Activated T-cell treated with anti-CD3 and anti-CD28 coated beads, Interleukin-2, amount 50 U/mL, for 1 hour (primary cell): ENCODE results near the gene UVRAG.
"Not testable (repeated sequence)": the region's sequence is repeated elsewhere in the genome, so short reads cannot be mapped to it uniquely, and the experiment has no call there.

Experiments used
- DNase-seq: peaks from one replicate; pipeline ENCODE4 v3.0.0-alpha.2; 2020

Gene UVRAG

DNA sequence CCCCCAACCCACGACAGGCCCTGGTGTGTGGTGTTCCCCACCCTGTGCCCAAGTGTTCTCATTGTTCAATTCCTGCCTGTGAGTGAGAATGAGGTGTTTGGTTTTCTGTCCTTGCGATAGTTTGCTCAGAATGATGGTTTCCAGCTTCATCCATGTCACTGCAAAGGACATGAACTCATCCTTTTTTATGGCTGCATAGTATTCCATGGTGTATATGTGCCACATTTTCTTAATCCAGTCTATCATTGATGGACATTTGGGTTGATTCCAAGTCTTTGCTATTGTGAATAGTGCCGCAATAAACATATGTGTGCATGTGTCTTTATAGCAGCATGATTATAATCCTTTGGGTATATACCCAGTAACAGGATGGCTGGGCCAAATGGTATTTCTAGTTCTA, 158.7 kb downstream of the UVRAG start:
- not testable (repeated sequence) for DNase-seq

- not testable (repeated sequence) for DNase-seq
Observed at GRCh38 chr11:75979075-75979474, 164.1 kb downstream of the UVRAG start.

- peak; percentile 19 for DNase-seq
Observed at GRCh38 chr11:75979479-75980027, 164.5 kb downstream of the UVRAG start.

GRCh38 chr11:75980031-75980430, 165.0 kb downstream of the UVRAG start:
- DNase-seq, result no peak

- DNase-seq, result no peak
Observed at GRCh38 chr11:75981546-75981945, 166.5 kb downstream of the UVRAG start.

DNA sequence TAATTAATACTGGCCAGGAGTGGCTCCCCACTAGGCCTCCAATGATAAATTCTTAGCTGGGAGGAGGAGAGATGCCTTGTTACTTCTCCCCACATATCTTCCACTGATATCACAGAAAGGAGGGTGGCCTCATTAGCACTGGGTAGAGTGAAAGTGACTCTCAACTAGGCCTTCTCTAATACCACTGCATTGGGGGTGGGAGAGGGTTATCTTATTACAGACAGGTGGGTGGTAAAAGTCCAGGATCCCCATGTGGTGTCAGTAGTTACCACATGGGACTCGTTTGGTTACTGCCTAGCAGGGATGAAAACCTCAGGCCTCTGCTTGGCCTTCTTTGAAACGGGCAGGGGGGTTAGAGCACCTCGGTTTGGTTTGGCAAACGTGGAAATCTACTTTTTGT, 167.3 kb downstream of the UVRAG start:
- DNase-seq, result no peak

DNA sequence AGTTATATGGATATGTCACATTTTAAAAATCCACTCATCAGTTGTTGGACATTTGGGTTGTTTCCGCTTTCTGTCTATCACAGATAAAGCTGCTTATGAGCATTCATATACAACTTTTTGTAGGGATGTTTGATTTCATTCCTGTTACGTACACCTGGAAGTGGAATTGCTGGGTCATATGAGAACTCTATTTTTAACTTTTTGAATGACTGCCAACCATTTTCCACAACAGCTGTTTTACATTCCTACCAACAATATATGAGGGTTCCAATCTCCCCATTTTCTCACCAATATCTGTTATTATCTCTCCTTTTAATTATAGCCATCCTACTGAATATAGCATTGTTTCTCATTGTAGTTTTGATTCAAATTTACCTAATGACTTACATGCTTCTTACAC, 172.0 kb downstream of the UVRAG start:
- no peak for DNase-seq

DNA sequence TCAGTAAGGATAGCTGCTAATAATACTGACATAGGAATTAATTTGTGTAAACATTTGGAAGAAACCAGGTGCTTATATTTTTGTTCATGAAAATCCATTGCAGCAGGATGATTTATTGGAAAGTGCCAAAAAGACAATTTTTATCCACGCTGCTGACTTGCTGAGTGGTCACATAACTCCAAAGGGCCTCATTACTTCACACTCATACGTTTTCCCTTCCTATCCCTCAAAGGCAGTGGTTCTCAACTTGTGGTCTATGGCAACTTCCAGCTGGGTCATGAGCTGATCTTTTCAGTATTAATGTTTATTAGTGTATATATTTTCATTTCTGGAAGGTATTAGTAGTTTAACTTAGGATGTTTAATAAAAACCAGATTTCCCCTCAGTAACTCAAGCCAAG, 178.1 kb downstream of the UVRAG start:
- no peak for DNase-seq

- DNase-seq, result no peak
Observed at GRCh38 chr11:75994616-75995015, 179.6 kb downstream of the UVRAG start.

- DNase-seq, result no peak
Observed at GRCh38 chr11:75996523-75997442, 181.8 kb downstream of the UVRAG start.

DNA sequence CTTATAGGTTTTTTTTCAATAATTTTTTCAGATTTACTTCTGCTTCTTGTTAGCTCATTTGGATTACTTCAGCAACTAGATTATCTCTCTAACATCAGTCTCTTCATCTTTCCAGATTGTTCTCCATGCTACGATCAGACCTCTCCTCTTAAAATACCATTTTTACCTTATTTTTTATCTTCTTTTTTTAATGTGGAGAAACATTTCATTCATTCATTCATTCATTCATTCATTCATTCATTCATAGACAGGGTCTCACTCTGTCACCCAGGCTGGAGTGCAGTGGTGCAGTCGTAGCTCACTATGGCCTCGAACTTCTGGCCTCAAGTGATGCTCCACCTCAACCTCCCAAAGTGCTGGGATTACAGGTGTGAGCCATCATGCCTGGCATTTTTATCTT, 189.4 kb downstream of the UVRAG start:
- no peak for DNase-seq

DNA sequence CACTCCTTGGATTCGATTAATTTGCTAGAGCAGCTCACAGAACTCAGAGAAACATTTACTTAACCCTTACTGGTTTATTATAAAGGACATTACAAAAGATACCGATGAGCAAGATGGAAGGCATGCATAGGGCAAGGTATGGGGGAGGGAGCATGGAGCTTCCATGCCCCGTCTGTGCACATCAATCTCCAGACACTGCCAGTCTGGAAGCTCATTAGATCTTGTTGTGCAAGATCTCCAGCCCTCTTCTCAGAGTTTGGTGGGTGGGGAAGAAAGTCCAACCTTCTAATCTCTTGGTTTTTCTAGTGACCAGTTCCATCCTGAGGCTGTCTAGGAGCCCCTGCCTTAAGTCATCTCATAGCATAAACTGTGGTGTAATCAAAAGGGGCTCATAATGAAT, 190.7 kb downstream of the UVRAG start:
- DNase-seq, result no peak

DNA sequence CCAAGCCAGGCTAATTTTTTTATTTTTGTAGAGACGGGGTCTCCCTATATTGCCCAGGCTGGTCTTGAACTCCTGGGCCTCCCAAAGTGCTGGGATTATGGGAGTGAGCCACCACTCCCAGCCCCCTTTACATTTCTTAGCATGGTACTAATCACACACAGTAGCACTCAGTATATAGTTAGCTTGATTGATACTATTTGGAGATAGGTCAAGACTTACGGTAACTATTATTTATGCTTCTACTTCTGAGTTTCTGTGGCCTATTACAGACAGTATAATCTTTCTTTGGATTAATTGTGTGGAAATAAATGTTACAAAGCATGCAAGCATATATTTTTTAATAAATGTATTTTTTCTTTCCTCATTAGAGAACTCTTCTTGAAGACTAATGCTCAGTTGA, 192.2 kb downstream of the UVRAG start:
- DNase-seq, result no peak

DNA sequence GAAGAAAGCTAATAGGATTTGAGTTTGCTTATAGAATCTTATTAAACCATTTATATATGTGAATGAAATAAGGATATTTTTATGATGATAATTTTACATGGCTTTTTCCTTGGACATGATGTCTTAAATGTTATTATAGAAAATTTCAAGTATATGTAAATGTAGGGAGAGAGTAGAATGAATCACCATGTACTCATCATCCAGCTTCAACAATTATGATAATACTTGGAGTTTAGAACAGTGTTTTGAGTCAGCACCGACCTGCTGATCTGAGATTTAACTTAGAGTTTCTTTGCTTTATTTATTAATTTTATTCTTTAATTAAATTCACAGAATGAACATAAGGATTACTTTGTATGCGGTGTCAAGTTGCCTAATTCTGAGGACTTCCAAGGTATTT, 193.5 kb downstream of the UVRAG start:
- DNase-seq, result no peak

GRCh38 chr11:76010051-76010450, 195.0 kb downstream of the UVRAG start:
- no peak for DNase-seq

DNA sequence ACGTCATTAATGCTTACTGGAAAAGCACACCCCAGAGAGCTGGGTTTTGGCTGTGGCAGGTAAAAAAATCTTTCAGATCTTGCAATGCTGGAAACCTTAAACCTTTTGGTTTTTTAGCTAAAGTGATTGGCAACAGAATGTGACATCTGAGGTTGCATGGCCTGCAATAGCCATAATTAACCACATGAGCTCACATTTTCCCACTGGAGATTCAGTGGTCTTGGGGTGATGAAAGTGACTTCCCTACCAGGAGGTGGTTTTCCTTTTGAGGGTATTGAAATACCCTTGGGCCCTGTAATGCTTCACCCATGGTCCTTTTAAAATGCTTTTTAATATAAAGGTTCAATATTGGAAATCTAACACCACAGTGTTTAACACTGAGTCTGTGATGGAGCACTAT, 198.5 kb downstream of the UVRAG start:
- no peak for DNase-seq

- DNase-seq, result no peak
Observed at GRCh38 chr11:76023236-76024068, 208.4 kb downstream of the UVRAG start.

DNA sequence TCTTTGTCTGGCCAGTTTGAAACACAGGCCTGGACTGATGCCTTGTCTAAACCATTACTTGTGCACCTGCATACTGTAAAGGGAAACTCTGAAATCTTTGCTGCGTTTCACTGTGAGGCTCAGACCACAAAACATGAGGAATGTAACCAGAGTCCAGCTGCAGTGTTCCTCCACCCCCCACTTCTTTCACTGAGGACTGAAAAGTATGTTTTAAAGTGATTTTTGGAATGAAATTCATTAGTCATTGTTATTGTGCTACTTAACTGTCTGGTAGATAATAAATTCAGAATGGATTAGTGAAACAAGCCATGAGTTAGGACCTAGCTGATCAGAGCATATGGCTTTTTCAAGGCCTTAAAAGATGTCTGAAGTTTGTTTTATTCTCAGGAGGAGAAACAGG, 210.1 kb downstream of the UVRAG start:
- no peak for DNase-seq

DNA sequence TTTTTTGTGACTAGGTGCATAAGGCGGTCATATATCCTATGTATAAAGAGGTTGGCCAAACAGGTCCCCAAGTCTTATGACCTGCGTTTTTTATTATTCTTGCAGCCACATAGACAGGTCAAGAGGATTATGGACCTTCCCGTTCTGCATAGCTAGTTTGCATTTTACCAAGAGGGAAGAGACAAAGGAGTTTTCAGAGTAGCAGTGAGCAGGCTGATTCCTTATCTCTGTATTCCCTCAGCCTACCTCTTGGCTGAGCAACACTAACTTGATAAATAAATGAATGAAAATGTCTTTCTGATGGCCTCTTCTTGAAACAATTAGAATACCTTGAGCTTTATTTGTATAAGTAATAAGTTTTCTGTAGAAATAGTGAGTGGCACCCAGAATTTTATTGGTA, 210.8 kb downstream of the UVRAG start:
- no peak for DNase-seq

DNA sequence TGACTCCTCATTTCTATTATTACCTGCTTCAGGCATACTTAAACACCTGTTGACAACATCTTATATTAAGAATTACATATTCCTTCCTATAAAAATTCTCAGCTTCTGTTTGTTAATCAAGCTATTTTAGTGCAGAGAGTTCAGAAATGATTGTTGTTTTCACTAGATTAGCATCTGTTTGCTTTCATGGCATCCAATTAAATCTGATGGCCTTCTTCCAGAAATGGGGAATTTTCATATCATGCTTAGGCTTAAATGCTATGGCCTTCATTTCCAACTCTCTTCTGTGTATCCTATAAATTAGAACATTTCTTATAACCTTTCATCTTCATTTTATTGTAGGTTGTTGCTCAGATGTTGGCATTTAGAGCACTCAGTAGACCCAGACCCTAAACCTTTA, 211.3 kb downstream of the UVRAG start:
- no peak for DNase-seq

DNA sequence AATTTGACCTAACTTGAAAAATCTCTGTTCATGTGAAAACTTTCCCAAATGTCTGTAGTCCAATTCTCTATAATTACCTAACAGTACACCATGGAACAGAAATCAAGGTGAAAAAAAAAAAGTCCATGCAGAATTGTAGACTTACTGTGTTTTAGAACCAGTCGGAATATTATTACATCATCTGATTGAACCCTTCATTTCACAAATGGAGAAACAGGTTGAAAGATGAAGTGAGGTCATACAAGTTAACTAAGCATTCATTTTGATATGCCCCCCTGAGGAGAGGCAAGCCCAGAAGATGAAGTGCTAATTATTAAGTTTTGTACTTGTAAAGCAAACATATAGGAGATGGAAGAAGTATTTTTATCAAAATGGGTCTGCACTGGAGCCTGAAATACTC, 211.9 kb downstream of the UVRAG start:
- DNase-seq, result no peak

- DNase-seq, result no peak
Observed at GRCh38 chr11:76030286-76030685, 215.3 kb downstream of the UVRAG start.

GRCh38 chr11:76030968-76031590, 216.1 kb downstream of the UVRAG start:
- no peak for DNase-seq
